Smooth muscle cell (in vitro differentiated cells): ENCODE data around the gene FXYD3. TPM values are rescaled to one million over a fixed set of nuclear protein-coding genes. Genes with fewer than 3 reads are reported as not detected.

Source experiments
- DNase-seq: peaks from one replicate; lab custom pipeline; 2025; ENCODE audit not compliant: unreplicated experiment; lab: John Stamatoyannopoulos, UW
- H2AFZ ChIP-seq: fragments of 200-600 bp; sonication (generic); 2 replicates; pipeline ENCODE4 v1.6.0; 2016; ENCODE audit warnings: antibody characterized with exemption, low read depth, mild to moderate bottlenecking
- H3F3A ChIP-seq: fragments of 200-600 bp; sonication (generic); 2 replicates; pipeline ENCODE4 v1.6.0; 2017; ENCODE audit warnings: antibody characterized with exemption, low read depth
- H3K27ac ChIP-seq: fragments of 200-600 bp; sonication (generic); 2 replicates; pipeline ENCODE4 v1.5.1; 2016; ENCODE audit warnings: low read depth, mild to moderate bottlenecking
- H3K27me3 ChIP-seq: fragments of 200-600 bp; sonication (generic); 2 replicates; pipeline ENCODE4 v1.6.1; 2016; ENCODE audit warnings: low read depth, mild to moderate bottlenecking
- H3K36me3 ChIP-seq: fragments of 200-600 bp; sonication (generic); 2 replicates; pipeline ENCODE4 v1.5.1; 2016; ENCODE audit warnings: low read depth
- H3K4me1 ChIP-seq: fragments of 200-600 bp; sonication (generic); 2 replicates; pipeline ENCODE4 v1.5.1; 2016; ENCODE audit warnings: low read depth
- H3K4me2 ChIP-seq: fragments of 200-600 bp; sonication (generic); 2 replicates; pipeline ENCODE4 v1.6.0; 2016; ENCODE audit warnings: mild to moderate bottlenecking
- H3K4me3 ChIP-seq: fragments of 200-600 bp; sonication (generic); 2 replicates; pipeline ENCODE4 v1.5.1; 2016; ENCODE audit warnings: mild to moderate bottlenecking
- H3K79me2 ChIP-seq: fragments of 200-600 bp; sonication (generic); 2 replicates; pipeline ENCODE4 v1.6.0; 2016; ENCODE audit warnings: low read depth, mild to moderate bottlenecking
- H3K9ac ChIP-seq: fragments of 200-600 bp; sonication (generic); 2 replicates; pipeline ENCODE4 v1.6.0; 2016; ENCODE audit warnings: low read depth
- H3K9me3 ChIP-seq: fragments of 200-600 bp; sonication (generic); replicated peaks from 2 replicates; pipeline ENCODE4 v1.5.1; 2016; ENCODE audit warnings: low read depth
- H4K20me1 ChIP-seq: fragments of 200-600 bp; sonication (generic); 2 replicates; pipeline ENCODE4 v1.6.0; 2016; ENCODE audit warnings: low read depth
- CTCF ChIP-seq: fragments of 200-600 bp; sonication (generic); IDR thresholded peaks from 2 replicates; pipeline ENCODE4 v1.5.1; 2017; ENCODE audit warnings: borderline replicate concordance, mild to moderate bottlenecking, antibody characterized with exemption; ENCODE audit not compliant: insufficient read depth, poor library complexity, severe bottlenecking
- WGBS: methylation state at CpG from one replicate; pipeline ENCODE4 v1.1.7; 2016; ENCODE audit warnings: low lambda C conversion rate; 5-methylcytosine and 5-hydroxymethylcytosine counted together
- polyA plus RNA-seq: library from polyadenylated mRNA; unstranded; fragments of >200 nt; fragmentation: Nextera tagmentation; extraction: Ambion mirVana; gene quantifications from 2 replicates; pipeline ENCODE4 v1.2.1, GENCODE V29; 2016
- total RNA-seq: library from RNA; depleted of rRNA; stranded (reverse); fragments of >200 nt; gene quantifications from 2 replicates; pipeline ENCODE4 v1.2.3, GENCODE V29; 2014

Gene FXYD3
- total and polyA plus RNA-seq, 2 experiments from 2014 or later = 23.0 to 37.0 TPM

GRCh38 chr19:35068941-35069634 lies 46.5 kb upstream of the FXYD3 start:
- H3K79me2 ChIP-seq = no peaks in the 10 kb centered on the region
- H3K9me3 ChIP-seq = no peaks in the 10 kb centered on the region
- no peaks in the 10 kb centered on the region for H3K36me3 ChIP-seq
- H2AFZ ChIP-seq = no peak overlapping the region
- no peak for DNase-seq
- H3K27me3 ChIP-seq = no peaks in the 10 kb centered on the region
- no peak overlapping the region for H3K27ac ChIP-seq
- TF ChIP-seq CTCF = no peak
- no peaks in the 10 kb centered on the region for H4K20me1 ChIP-seq
- H3K4me2 ChIP-seq = peak overlapping the region; percentile 46
- H3K9ac ChIP-seq = no peak overlapping the region
- peaks cover 10% of the 10 kb centered on the region for H3K4me1 ChIP-seq
- no peaks in the 10 kb centered on the region for H3F3A ChIP-seq
- WGBS = 66% methylated on average over 10 of the region's 10 CpGs
- no peak overlapping the region for H3K4me3 ChIP-seq

- Histone ChIP-seq H3K4me2 (no peak overlapping the region), H3K4me3 (no peak overlapping the region), H3K36me3 (no peaks in the 10 kb centered on the region), H3F3A (no peaks in the 10 kb centered on the region), H3K4me1 (peaks cover 10% of the 10 kb centered on the region), H3K9me3 (no peaks in the 10 kb centered on the region), H2AFZ (no peak overlapping the region), H3K27me3 (no peaks in the 10 kb centered on the region), H3K79me2 (no peaks in the 10 kb centered on the region), H4K20me1 (no peaks in the 10 kb centered on the region), H3K9ac (no peak overlapping the region), H3K27ac (no peak overlapping the region)
- no peak for DNase-seq
- WGBS = 93% methylated on average over 1 of the region's 1 CpG
- no peak for TF ChIP-seq CTCF
Measured at GRCh38 chr19:35069696-35070095, 45.9 kb upstream of the FXYD3 start.

- no peaks in the 10 kb centered on the region for H3F3A ChIP-seq
- no peaks in the 10 kb centered on the region for H3K36me3 ChIP-seq
- no peak overlapping the region for H3K27ac ChIP-seq
- 91% methylated on average over 3 of the region's 3 CpGs for WGBS
- H3K79me2 ChIP-seq = no peaks in the 10 kb centered on the region
- H4K20me1 ChIP-seq = no peaks in the 10 kb centered on the region
- DNase-seq = no peak
- H3K4me2 ChIP-seq = no peak overlapping the region
- H3K27me3 ChIP-seq = no peaks in the 10 kb centered on the region
- no peak overlapping the region for H3K9ac ChIP-seq
- no peak overlapping the region for H3K4me3 ChIP-seq
- H3K4me1 ChIP-seq = peaks cover 10% of the 10 kb centered on the region
- no peaks in the 10 kb centered on the region for H3K9me3 ChIP-seq
- no peak overlapping the region for H2AFZ ChIP-seq
- TF ChIP-seq CTCF = no peak
Measured at GRCh38 chr19:35070471-35070870, 45.2 kb upstream of the FXYD3 start.

GRCh38 chr19:35073516-35073915 lies 42.1 kb upstream of the FXYD3 start:
- Histone ChIP-seq H3K79me2 (no peaks in the 10 kb centered on the region), H3K4me2 (no peak overlapping the region), H3K4me3 (no peak overlapping the region), H3K27ac (no peak overlapping the region), H2AFZ (no peak overlapping the region), H4K20me1 (no peaks in the 10 kb centered on the region), H3K36me3 (no peaks in the 10 kb centered on the region), H3K27me3 (no peaks in the 10 kb centered on the region), H3F3A (no peaks in the 10 kb centered on the region), H3K9ac (no peak overlapping the region), H3K4me1 (peaks cover 5% of the 10 kb centered on the region), H3K9me3 (no peaks in the 10 kb centered on the region)
- no peak for TF ChIP-seq CTCF
- 84% methylated on average over 10 of the region's 10 CpGs for WGBS
- DNase-seq = no peak
